COR-L47 (cell line): ENCODE measurements around the gene SLC47A2.

Experiments used
- DNase-seq: peaks from one replicate; lab custom pipeline; 2025; lab: John Stamatoyannopoulos, UW

Gene SLC47A2

DNA sequence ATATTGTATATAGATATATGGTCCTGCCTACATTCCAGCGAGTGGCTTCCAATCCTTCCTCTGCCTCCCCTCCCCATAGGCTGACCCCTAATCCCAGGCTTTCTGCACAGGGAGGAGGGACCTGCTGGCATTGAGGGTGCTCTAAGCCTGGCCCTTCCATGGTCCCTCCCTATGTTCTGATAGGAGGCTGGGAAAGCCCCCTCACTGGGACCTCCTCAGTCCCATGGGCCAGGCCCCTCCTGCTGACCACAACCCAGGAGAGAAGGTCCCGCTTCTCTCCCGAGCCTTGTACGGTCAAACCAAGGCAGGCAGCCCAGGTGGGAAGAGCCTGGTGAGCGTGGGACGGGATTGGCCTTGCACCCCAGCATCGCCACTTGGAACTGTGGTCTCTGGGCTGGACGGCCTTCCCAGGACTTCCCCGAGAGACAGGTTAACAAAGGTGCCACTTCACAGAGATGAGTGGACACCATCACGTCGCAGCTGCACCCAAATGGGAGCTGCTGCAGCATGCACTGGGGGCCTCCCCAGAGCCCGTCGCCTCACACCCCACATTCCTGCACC lies 30.9 kb upstream of the SLC47A2 start:
- DNase-seq = no peak

DNA sequence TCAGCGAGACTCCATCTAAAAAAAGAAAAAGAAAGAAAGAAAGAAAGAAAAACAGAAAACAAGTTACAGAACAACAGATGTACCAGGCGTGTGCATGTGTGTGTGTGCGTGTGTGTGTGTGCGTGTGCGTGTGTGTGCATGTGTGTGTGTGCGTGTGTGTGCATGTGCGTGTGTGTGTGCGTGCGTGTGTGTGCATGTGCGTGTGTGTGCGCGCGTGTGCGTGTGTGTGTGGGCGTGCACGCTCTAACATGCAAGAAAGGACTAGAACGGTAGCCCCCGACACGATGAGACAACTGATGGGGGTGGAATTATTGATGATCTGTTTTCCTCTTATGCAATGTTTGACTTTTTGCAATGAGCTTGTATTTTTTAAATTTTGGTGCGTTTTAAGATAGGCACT lies 30.1 kb upstream of the SLC47A2 start:
- no peak for DNase-seq

DNA sequence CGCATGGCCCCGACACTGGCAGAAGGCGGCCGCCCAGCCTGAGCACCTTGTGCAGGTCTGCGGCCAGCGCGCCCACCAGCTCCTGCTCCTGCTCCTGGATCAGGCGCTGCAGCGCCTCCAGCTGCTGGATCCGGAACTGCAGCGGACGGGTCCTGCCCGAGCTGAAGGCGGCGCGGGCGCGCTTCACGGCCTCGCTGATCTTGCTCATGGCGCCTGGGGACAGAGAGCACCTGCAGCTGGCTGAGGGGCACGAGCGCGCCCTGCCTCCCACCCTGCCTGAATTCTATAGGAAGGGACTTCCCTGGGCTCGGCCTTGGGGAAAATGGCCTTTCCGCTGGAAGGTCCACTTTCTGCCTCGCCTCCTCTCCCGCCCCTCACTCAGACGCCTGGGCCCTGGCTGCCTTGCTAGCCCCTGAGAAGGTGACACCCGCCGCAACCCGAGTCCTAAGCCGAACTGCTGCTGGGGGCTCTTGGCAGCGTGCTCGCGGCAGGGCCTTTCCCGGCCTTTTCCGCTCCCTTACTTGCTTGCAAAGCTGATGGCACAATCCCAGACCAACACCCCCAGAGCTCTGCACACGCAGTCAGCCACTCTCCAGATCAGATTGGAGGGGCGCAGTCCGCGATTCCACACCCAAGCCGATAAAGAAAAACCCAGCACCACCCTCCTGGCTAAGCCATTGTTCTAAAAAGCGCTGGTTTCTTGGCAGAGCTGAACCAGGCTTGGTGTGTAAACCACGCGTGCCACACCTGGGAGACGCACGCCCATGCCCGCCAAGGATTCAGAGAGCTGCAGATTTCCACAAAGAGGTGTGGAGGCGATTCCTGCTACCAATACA lies 28.8 kb upstream of the SLC47A2 start:
- peak; percentile 39 for DNase-seq

DNA sequence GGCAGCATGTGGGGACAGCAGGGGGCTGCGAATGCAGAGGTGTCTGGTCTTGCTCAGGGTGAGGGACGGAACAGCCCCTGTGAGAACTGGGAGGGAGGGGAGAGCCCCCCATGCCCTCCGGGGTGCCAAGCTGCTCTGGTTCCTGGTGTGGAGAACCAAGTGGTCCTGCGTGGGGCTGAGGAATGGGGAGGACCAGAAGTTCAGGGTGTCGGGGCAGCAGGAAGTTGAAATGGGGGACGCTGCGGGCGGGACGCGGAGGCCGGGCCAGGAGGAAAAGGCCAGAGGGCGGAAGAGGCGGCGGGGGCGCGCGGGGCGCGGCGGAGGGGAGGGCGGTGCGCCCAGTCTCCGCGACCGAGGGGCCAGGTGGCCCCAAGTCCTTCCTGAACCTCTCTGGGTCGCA lies 28.1 kb upstream of the SLC47A2 start:
- DNase-seq = no peak

DNA sequence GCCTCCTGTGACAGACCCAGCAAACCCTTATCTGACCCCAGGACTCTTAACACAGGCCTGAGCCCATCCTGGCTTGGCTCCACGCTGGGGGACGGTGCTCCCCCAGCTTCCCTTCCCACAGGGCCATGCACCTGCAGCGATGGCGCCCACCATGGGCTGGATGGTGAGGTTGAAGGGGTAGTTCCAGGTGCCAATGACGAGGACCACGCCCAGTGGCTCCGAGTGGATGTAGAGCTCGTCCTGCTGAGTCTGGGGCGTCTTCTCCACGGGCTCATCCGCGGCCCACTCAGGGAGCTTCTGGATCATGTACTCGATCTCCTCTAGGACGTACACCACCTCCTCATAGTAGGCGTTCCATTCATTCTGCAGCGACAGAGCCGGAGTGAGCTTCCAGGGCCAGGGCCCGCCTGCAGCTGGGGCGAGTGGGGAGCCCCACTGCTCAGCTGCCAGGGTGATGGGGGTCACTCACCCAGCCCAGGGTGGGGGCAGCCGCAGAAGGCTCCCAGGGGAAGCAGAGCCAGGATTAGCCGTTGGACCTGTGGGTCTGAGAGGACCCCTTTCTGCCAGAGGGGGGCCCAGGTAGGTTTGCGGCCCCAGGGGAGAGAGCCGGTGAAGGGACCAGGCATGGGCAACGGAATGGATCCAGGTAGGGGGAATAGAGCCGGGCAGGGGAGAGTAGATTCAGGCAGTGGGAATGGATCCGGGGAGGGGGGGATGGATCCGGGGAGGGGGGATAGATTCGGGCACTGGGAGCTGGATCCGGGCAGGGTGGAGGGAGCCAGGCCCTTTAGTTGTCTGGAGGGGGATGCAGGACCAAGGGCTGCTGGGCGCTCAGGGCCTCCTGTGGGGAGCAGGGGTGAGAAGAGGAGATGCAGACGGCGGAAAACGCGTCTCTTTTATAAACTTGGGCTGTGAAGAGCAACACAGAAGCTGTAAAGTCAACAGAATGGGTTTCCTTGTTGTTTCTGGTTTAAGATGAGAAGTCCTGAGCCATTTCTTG lies 27.0 kb upstream of the SLC47A2 start:
- DNase-seq = no peak

DNA sequence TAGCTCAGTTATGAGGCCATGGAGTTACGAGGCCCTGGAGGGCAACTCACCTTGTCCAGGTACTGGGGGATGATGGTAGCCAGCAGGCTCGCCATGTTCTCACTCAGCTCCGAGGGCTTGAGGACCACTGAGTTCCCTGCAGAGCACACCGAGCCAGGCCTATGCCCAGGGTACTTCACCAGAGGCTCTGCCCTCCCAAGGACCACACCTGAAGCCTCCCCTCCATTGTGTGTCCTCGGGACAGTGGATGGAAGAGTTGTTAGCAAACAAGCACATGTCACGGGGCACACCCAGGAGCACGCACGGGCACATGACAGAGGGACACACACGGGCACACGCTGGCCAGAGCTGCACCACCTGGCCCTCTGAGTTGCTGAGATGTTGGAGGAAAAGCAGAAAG lies 26.1 kb upstream of the SLC47A2 start:
- no peak for DNase-seq

DNA sequence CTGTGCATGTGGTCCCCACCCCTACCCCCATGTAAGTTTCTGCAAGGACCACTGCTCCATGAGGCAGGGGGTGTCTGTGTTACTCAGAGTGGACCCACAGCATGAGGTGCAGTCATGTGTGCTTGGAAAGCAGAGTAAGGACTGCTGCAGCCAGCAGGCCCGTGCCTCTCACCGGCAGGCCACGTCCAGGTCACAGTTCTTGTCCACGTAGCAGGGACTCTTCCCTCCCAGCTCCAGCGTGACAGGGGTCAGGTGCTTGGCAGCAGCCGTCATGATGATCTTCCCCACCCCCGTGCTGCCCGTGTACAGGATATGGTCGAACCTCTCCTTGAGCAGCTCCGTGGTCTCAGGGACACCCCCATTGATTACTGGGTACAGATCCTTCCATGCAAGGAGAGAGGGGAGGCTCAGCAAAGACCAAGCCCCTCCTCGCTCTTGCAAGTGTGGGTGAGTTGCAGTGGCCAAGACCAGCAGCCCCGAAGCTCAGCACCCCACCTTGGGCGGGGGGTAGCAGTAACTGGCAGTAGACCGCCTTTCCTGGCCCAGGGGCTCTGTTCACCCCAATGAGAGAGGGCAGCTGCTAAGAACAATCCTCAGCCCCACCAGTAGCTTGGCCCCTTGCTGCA lies 25.6 kb upstream of the SLC47A2 start:
- no peak for DNase-seq

DNA sequence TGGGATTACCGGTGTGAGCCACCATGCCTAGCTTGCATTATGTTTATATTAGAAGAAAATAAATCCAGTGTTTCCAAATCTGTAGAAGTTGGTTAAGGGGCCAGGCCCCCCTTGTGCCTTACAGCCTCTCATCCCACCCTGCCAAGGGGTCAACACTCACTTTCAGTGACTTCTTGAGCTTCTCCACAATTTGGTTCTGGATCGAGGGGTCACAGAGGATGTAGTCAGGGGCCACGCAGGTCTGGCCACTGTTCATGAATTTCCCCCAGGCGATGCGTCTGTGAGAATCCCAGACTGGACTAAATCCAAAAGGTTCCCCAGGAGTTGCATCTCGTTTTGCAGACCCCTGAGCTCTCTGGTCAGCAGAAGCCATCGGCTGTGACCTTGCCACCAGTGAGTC lies 24.5 kb upstream of the SLC47A2 start:
- DNase-seq = no peak

DNA sequence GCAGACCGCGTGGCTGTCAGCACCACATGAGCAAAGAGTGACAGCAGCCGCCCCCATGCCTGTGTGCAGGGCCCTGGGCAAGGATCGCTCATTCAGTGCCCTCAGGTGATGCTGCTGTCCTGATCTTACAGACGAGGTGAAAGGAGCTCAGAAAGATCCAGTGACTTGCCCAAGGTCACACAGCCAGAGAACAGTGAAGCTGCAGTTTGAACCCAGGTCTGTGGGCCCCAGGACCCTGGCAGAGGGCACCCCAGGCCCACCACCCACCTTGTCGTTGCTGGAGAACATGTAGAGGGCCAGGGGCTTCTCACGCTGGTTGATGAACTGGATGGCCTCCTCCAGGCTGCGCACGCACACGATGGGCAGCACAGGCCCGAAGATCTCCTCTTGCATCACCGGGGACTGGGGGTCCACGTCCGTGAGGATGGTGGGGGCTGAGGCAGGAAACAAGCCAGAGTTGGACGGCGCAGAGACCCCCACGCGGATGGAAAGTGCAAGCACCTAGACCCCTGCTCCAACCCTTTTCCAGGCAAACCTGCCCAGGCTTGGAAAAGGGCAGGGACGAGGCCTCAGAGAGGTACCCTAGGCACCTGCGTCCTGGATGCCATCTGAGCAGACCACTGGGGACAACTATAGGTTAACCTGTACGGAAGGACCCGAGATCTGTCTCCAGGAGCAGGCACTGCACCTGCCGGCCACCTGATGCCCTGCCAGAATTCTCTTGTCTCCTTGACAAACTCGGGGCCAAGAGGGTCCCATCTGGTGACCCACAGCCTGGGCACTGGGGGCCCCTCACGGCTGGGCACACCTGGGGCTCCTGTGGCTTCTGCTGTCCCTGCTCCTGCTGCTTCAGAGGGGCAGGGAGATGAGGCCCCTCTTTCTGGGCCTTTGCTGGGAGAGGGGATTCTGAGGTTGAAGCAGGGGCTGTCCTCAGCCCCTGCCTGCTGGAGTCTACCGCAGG lies 23.1 kb upstream of the SLC47A2 start:
- no peak for DNase-seq

DNA sequence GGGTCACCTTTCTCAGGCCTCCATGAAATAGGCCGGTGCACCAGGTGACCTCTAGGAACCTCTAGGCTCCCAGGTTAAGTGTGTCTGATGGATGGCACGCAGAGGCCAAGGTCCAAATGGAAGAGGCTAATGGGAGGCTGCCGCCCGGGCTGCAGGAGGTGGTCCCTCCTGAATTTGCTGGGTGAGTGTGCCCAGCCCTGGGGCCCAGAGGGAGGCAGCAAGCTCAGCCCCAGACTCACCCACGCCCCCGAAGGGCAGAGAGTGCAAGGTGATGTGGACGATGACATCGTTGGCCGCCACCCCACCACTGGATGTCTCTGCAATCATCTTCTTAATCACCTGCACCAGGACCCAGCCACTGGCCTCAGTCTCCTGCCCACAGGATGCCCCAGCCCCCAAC lies 22.4 kb upstream of the SLC47A2 start:
- no peak for DNase-seq

DNA sequence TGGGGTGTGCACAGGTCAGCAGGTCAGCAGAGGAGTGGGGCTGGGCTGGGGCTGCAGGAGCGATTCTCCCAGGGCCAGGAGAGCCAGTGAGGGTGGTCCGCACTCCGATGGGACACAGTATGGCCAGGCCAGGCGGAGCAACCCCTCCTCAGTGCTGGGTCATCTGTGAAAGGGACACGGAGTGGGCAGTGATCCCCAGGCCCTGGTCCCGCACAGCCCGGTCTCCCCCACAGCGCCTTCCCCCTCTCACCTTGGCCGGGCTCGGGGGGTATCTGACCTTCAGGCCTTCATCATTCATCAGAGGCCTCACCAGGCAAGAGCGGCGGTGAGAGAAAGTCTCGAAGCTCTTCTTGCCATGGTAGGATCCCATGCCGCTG lies 21.7 kb upstream of the SLC47A2 start:
- DNase-seq = no peak

DNA sequence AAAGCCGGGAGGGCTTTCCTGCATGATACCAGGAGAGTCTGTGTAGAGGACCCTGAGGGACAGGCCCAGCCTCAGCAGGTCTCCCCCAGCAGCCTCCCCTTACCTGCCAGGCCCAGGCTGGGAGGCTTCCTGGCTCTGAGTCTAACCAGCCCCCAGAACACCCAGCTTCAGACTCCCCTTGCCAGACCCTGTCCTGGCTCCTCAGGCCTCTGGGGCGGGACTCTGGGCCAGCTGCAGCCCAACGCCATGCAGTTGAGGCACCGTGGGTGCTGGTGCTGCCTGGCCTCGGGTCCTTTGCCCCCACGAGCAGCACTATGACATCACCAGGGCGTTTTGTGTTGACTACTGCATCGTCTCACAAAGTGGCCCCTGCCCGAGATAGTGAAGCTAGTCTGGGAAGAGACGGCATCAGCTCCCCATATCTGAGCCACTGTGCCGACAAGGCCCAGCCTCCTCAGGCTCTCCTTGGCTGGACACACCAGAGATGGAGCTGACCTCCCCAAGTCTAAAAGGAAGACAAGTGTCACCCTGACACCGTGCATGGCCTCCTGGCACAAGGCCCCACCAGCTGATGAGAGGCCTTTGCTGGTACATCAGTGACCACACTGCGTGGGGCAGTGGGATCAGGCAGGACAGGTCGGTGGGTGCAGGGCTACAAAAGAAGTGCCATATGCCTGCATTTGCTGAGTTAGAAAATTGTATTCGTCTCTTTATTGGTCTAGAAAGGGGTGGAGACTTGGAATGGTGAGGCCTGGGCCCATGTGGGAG lies 21.1 kb upstream of the SLC47A2 start:
- no peak for DNase-seq

DNA sequence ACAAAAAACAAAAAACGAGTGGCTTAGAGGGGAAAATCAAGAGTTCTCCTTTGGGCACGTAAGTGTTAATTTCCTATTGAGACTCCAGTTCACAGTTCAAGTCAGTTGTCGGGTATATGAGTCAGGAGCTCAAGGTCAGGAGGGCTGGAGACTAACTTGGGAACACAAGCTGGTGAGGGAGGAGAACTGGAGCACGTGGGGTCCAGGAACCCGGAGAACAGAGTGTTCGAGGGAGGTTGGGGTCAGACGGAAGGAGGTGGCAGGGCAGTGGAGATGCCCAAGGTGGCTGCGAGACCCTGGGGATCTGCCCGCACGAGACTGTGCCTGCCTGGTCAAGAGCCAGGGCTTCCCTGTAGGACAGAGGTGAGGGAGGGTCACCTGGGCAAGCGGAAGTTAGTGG lies 19.7 kb upstream of the SLC47A2 start:
- no peak for DNase-seq

DNA sequence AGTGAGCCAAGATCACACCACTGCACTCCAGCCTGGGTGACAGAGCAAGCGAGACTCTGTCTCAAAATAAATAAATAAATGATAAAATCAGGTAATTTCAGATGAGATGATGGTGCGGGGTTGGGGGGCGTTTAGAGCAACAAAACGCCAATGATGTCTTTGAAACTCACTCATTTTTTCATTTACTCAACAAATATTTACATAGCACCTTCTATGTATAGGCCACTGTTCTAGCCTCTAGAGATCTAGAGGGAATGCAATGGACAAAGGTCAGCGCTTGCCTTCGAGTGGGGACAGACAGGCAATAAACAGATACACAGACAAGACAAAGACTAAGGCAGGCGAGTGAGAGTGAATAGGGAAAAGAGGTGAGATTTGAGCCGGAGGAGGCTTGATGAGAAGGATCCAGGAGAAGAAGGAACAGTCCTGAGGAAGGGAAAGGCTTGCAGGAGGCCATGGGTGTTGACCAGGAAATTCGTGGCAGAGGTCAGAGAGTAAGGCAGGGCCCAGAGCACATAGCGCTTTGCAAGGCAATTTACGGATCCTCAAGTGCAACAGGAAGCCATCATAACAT lies 17.7 kb upstream of the SLC47A2 start:
- DNase-seq = no peak

DNA sequence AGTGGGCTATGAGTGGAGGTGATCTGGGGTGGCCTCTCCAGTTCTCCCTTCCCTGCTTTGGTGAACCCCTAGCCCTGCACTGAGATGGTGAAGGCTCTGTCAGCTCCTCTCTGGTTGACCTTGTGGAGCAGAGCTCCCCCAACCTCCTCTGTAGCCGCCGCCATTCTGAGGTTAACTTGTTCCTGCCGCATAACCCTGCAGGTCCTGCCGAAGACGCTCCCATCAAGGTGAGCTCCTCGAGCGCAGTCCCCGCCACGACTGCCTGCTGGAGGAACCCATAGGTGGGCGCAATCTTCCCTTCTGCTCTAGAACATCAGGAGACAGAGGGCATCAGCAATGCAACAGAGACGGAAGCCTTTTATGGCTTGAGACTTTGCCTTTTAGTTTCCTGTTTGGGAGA lies 15.2 kb upstream of the SLC47A2 start:
- DNase-seq = no peak

DNA sequence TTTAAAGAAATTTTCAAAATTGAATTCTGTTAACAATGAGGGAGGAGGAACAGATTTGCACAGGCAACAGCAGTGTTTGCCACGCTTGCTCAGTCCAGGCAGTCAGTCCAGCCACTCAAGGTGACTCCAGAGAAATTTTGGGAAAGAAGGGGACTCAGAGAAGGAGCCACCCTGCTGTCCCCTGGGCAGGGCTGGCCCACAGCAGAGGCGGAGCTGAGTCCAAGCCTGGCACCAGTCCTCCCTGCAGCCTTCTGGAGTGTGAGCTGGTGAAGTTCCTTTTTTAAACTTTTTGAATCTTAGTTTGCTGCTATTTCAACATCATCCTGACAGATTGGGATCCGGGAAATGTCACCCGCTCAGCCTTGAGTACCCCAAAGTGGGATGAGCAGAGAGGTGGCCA lies 14.5 kb upstream of the SLC47A2 start:
- DNase-seq = no peak

DNA sequence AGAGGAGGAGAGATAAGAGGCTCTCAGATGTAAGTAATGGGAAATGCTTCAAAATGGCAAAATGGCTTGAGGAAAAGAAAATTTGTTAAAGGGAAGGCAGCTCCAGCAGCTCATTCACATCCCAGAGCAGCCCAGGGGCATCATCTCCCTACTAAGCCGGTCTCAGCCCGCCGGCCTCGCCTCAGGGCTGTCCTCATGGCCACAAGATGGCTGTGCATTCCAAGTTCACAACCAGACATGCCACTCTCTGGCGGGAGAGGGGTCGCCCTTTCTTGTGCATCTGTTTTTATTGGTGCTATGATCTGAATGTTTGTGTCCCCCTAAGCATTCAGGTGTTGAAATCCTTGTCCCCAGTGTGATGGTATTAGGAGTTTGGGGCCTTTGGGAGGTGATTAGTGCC lies 13.5 kb upstream of the SLC47A2 start:
- DNase-seq = no peak

DNA sequence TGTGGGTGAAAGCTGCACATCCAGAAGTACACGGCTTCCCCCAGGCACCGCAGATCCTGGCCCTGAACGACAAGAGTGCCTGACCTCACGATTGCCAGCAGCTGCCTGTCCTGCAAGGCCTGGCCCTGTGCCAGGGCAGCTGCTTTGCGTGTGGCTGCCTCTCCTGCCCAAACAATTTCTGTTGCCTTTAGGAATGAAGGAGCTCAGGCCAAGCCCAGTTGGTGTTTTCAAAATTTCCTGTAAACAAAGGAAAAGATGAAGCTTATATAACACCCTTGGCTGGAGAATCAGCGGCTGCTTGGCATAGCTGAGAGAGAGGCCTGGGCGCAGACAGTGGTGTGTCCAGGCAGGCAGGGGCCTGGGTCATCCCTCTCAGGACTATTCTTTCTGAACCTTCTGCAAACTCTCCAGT lies 11.7 kb upstream of the SLC47A2 start:
- peak; percentile 60 for DNase-seq

DNA sequence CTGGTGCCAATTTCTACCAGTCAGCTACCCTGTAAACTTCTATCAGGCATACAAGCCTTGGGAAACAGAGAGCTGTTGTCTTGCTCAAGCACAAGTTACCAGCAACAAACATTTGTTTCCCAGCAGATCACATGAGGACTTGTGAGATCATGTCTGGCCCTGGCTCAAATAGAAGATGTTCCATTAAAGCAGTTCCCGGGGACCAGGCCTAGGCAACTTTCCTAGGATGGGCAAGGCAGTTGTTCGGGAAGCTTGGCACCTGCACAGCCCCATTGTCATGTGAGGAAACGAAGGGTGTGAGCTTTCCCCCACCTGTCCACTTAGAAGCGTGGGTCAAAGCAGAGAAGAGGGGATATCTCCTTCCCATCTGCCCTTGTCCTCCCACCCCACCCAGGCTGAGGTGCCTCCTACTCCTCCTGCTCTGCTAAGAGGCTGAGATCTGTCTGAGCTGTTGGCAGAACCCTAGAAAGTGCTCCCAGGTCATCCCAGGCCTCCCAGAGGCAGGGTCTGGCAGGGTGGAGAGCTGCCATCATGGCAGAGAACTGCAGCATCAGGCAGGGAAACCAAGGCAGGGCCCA lies 11.2 kb upstream of the SLC47A2 start:
- DNase-seq = no peak
